CD14-positive monocyte (primary cell): Measurements from ENCODE around the gene NEDD4L. TPM values are rescaled to one million over a fixed set of nuclear protein-coding genes. Genes with fewer than 3 reads are reported as not detected.
A peak's percentile ranks its signal among the peaks of the same experiment; 100 is the strongest.

Experiments
- DNase-seq, 3 donors: peaks; one replicate each; pipeline ENCODE4 v3.0.0-alpha.2; 2011 to 2022
- H2AFZ ChIP-seq: 2 replicates; pipeline ENCODE4 v1.6.0; 2012; ENCODE audit warnings: mild to moderate bottlenecking, low read depth, low read length, inconsistent platforms; ENCODE audit not compliant: insufficient read depth, poor library complexity, severe bottlenecking
- H3K27ac ChIP-seq, 2 donors: 1 replicate in 1 of 2; 2 replicates in 1 of 2; pipeline ENCODE4 v1.5.1; 2012 to 2013; ENCODE audit warnings: low read length in 2 of 2, control low read depth in 1 of 2, inconsistent platforms in 1 of 2, low read depth in 1 of 2, mild to moderate bottlenecking in 1 of 2
- H3K27me3 ChIP-seq, 2 donors: one replicate each; pipeline versions ENCODE4 v1.6.0 to v1.6.1; 2011 to 2013; ENCODE audit warnings: low read length in 2 of 2; ENCODE audit not compliant: control insufficient read depth in 2 of 2, insufficient read depth in 2 of 2
- H3K36me3 ChIP-seq, 2 donors: replicated peaks in 1 of 2; 1 replicate in 1 of 2; 2 replicates in 1 of 2; pipeline versions ENCODE4 v1.5.1 to v1.6.1; 2012 to 2013; ENCODE audit warnings: low read length in 2 of 2, control low read depth in 1 of 2, inconsistent platforms in 1 of 2, mild to moderate bottlenecking in 1 of 2; ENCODE audit not compliant: insufficient read depth in 2 of 2, control insufficient read depth in 1 of 2
- H3K4me1 ChIP-seq, 2 donors: 1 replicate in 1 of 2; 2 replicates in 1 of 2; pipeline versions ENCODE4 v1.5.1 to v1.6.1; 2012 to 2013; ENCODE audit warnings: low read length in 2 of 2, control low read depth in 1 of 2, inconsistent platforms in 1 of 2, mild to moderate bottlenecking in 1 of 2, moderate library complexity in 1 of 2; ENCODE audit not compliant: insufficient read depth in 2 of 2, control insufficient read depth in 1 of 2
- H3K4me2 ChIP-seq: replicated peaks from 2 replicates; pipeline ENCODE3; 2012; ENCODE audit warnings: low read length, moderate library complexity, mild to moderate bottlenecking; ENCODE audit not compliant: poor library complexity, severe bottlenecking; ENCODE audit errors: extremely low read depth
- H3K4me3 ChIP-seq, 3 experiments: fragments of 200-600 bp in 1 of 3; sonication (generic) in 1 of 3; replicated peaks in 1 of 3; 1 replicate in 2 of 3; 2 replicates in 1 of 3; pipeline ENCODE4 v1.5.1; 2011 to 2013; ENCODE audit warnings: low read length in 3 of 3, mild to moderate bottlenecking in 3 of 3, control low read depth in 2 of 3, low read depth in 2 of 3, inconsistent platforms in 1 of 3, moderate library complexity in 1 of 3
- H3K79me2 ChIP-seq: 2 replicates; pipeline ENCODE4 v1.6.0; 2012; ENCODE audit warnings: mild to moderate bottlenecking, control low read depth, inconsistent platforms, low read length, moderate library complexity; ENCODE audit not compliant: insufficient read depth
- H3K9ac ChIP-seq: 2 replicates; pipeline ENCODE4 v1.6.0; 2017; ENCODE audit warnings: low read length, mild to moderate bottlenecking; ENCODE audit not compliant: insufficient read depth, poor library complexity, severe bottlenecking
- H3K9me3 ChIP-seq, 2 donors: replicated peaks in 1 of 2; 1 replicate in 1 of 2; 2 replicates in 1 of 2; pipeline versions ENCODE4 v1.5.1 to v1.6.1; 2012 to 2013; ENCODE audit warnings: low read length in 2 of 2, control low read depth in 1 of 2; ENCODE audit not compliant: control insufficient read depth in 1 of 2, insufficient read depth in 1 of 2
- H4K20me1 ChIP-seq: 2 replicates; pipeline ENCODE4 v1.6.0; 2012; ENCODE audit warnings: mild to moderate bottlenecking, low read length, control low read depth, moderate library complexity; ENCODE audit not compliant: insufficient read depth
- H3K27ac Mint-ChIP-seq, 7 donors: one replicate each; pipeline ENCODE4 v1.8.0; 2020; ENCODE audit warnings: mild to moderate bottlenecking in 7 of 7, mixed read lengths in 7 of 7, moderate library complexity in 6 of 7, inconsistent platforms in 2 of 7
- H3K27me3 Mint-ChIP-seq, 3 donors: one replicate each; pipeline ENCODE4 v1.8.0; 2021 to 2022; ENCODE audit warnings: low read depth in 3 of 3, mild to moderate bottlenecking in 3 of 3, mixed read lengths in 3 of 3, moderate library complexity in 3 of 3, inconsistent platforms in 1 of 3
- H3K36me3 Mint-ChIP-seq, 2 donors: one replicate each; pipeline ENCODE4 v1.8.0; 2020; ENCODE audit warnings: mixed read lengths in 2 of 2, inconsistent platforms in 1 of 2, mild to moderate bottlenecking in 1 of 2
- H3K4me1 Mint-ChIP-seq: one replicate; pipeline ENCODE4 v1.8.0; 2020; ENCODE audit warnings: mild to moderate bottlenecking, mixed read lengths
- H3K4me3 Mint-ChIP-seq, 2 donors: one replicate each; pipeline ENCODE4 v1.8.0; 2020; ENCODE audit warnings: mild to moderate bottlenecking in 2 of 2, mixed read lengths in 2 of 2, moderate library complexity in 1 of 2
- H3K9me3 Mint-ChIP-seq, 7 donors: one replicate each; pipeline ENCODE4 v1.8.0; 2020 to 2022; ENCODE audit warnings: mixed read lengths in 7 of 7, mild to moderate bottlenecking in 6 of 7, moderate library complexity in 6 of 7, inconsistent platforms in 2 of 7
- WGBS: methylation state at CpG from one replicate; pipeline ENCODE4 v1.1.5; 2013; ENCODE audit warnings: missing lambda C conversion rate; ENCODE audit not compliant: insufficient coverage; 5-methylcytosine and 5-hydroxymethylcytosine counted together
- intact Hi-C, 2 donors: fragments of 100-400 bp; cut with micrococcal nuclease; formaldehyde crosslinking; loops; one replicate each; pipeline versions ENCODE4 v1.15.0 to v1.15.1; 2023
- polyA plus RNA-seq, 3 donors: library from polyadenylated mRNA; depleted of rRNA in 1 of 3; unstranded in 2 of 3; stranded (reverse) in 1 of 3; fragments of 300-500 nt in 2 of 3; fragments of >200 nt in 1 of 3; fragmentation: Illumina TruSeq in 2 of 3; gene quantifications; 1 replicate in 2 of 3; 2 replicates in 1 of 3; pipeline ENCODE4 v1.2.3, GENCODE V29; 2012 to 2021
- TF ChIP-seq, protein P1 (sequence below): fragments of 200-600 bp; IDR thresholded peaks from one replicate; pipeline ENCODE4 v1.8.0; 2022; ENCODE audit warnings: antibody characterized with exemption, mild to moderate bottlenecking

NEDD4L gene
- polyA plus RNA-seq, 3 donors: 2.5 to 5.2 (median 4.5) TPM

DNA sequence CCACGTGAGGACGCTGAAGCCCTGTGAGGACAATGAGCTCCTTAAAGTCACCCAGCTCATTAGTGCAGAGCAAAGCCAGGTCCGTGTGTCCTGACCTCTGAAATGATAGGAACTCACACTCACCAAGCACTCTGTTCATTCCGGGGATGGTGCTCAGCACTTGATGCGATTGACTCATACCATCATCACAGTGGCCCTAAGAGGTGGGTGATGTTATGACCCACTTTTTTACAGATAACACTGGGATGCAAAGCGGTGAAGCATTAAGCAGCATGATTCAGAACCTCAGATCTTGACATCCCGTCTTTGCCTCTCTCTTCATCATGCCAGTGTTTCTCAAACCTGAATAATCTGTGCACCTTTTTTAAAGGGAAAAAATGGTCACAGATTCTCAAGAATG, 350.0 kb downstream of the NEDD4L start:
- no peak overlapping the region for H3K27ac ChIP-seq
- intact Hi-C loops: no loop called here
- H3K4me1 ChIP-seq: no peaks in the 10 kb centered on the region
- no peak for DNase-seq
- no peak overlapping the region for H3K4me2 ChIP-seq
- no peaks in the 10 kb centered on the region for H3K27me3 Mint-ChIP-seq
- WGBS: 93% methylated on average over 4 of the region's 7 CpGs
- no peak overlapping the region for H3K4me3 ChIP-seq
- H3K4me1 Mint-ChIP-seq: no peaks in the 10 kb centered on the region
- no peaks in the 10 kb centered on the region for H3K36me3 Mint-ChIP-seq
- no peaks in the 10 kb centered on the region for H3K79me2 ChIP-seq
- no peak overlapping the region for H3K27ac Mint-ChIP-seq
- no peaks in the 10 kb centered on the region for H3K9me3 ChIP-seq
- TF ChIP-seq, protein P1, sequence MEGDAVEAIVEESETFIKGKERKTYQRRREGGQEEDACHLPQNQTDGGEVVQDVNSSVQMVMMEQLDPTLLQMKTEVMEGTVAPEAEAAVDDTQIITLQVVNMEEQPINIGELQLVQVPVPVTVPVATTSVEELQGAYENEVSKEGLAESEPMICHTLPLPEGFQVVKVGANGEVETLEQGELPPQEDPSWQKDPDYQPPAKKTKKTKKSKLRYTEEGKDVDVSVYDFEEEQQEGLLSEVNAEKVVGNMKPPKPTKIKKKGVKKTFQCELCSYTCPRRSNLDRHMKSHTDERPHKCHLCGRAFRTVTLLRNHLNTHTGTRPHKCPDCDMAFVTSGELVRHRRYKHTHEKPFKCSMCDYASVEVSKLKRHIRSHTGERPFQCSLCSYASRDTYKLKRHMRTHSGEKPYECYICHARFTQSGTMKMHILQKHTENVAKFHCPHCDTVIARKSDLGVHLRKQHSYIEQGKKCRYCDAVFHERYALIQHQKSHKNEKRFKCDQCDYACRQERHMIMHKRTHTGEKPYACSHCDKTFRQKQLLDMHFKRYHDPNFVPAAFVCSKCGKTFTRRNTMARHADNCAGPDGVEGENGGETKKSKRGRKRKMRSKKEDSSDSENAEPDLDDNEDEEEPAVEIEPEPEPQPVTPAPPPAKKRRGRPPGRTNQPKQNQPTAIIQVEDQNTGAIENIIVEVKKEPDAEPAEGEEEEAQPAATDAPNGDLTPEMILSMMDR: no peak
- no peaks in the 10 kb centered on the region for H3K27me3 ChIP-seq
- H3K9ac ChIP-seq: no peak overlapping the region
- H3K4me3 Mint-ChIP-seq: no peak overlapping the region
- H3K9me3 Mint-ChIP-seq: no peaks in the 10 kb centered on the region
- no peaks in the 10 kb centered on the region for H3K36me3 ChIP-seq
- H4K20me1 ChIP-seq: no peaks in the 10 kb centered on the region
- H2AFZ ChIP-seq: no peak overlapping the region

DNA sequence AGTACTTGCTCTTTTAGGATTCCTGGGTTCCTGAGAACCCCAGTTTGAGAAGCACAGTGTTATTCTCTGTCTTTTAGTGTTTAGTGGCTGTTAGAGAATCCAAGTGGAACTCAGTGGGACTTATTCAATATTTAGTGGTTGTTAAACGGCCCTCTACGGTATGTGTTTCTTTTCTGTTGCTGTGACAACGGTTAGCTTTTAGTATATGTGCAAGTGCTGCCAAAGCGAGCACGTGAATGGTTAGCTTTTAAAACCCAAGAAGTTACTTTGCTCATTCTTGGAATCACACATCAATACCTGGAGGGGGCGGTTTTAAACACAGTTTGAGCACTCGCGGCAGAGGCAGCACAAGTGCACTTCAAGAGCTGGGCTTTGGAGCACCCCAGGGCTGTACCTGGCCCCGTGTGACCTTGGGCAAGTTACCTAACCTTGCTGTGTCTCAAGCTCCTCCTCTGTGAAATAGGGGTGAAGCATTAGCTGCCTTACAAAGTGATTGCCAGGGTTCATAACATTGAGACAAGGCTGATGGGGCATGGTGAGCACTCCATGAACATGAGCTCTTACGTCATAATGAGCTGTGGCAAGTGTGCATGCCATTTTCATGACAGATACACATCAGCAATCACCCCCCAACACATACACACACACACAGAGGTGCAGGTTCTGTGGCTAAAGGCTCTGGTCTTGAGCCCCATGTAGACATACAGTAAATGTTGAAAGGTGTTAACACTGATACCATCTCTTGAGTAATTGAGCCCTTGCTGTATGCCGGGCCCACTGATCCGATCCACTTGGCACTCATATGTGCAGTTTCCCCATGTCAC, 350.8 kb downstream of the NEDD4L start:
- Histone ChIP-seq H3K9ac (no peak overlapping the region), H3K4me3 (no peak overlapping the region), H2AFZ (no peak overlapping the region), H3K27me3 (no peaks in the 10 kb centered on the region), H3K4me2 (no peak overlapping the region), H3K79me2 (no peaks in the 10 kb centered on the region), H4K20me1 (no peaks in the 10 kb centered on the region), H3K4me1 (no peaks in the 10 kb centered on the region), H3K27ac (no peak overlapping the region), H3K36me3 (no peaks in the 10 kb centered on the region), H3K9me3 (no peaks in the 10 kb centered on the region)
- Mint-ChIP-seq H3K27me3 (no peaks in the 10 kb centered on the region), H3K4me3 (no peak overlapping the region), H3K9me3 (no peaks in the 10 kb centered on the region), H3K27ac (peak overlapping the region in 2 of 7 donors; percentile 33 to 43), H3K4me1 (no peaks in the 10 kb centered on the region), H3K36me3 (no peaks in the 10 kb centered on the region)
- intact Hi-C loops: no loop called here
- WGBS: 96% methylated on average over 9 of the region's 12 CpGs
- TF ChIP-seq, protein P1: no peak
- DNase-seq: no peak
